ENCODE measurements around the gene S1PR4. TPM values are rescaled to one million over a fixed set of nuclear protein-coding genes. Genes with fewer than 3 reads are reported as not detected.

Gene S1PR4
- total and polyA plus RNA-seq, 2 of the 8 experiments (the other 6 are each of a cell fraction or from before 2014, with no cell fraction given) = not detected

GRCh38 chr19:3176715-3177501 is 1.7 kb upstream of the S1PR4 start (continued):
- no peak for TF ChIP-seq HDAC6 (IDR thresholded peaks at IDR 0.05; ENCODE audit: low read depth, low read length)
- no peak for TF ChIP-seq RXRA (IDR thresholded peaks at IDR 0.05; ENCODE audit: insufficient read depth, low read depth, low read length)
- TF ChIP-seq POU5F1 (IDR thresholded peaks at IDR 0.05; ENCODE audit: low read depth, low read length) = no peak
- TF ChIP-seq, protein P1, sequence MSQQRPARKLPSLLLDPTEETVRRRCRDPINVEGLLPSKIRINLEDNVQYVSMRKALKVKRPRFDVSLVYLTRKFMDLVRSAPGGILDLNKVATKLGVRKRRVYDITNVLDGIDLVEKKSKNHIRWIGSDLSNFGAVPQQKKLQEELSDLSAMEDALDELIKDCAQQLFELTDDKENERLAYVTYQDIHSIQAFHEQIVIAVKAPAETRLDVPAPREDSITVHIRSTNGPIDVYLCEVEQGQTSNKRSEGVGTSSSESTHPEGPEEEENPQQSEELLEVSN (IDR thresholded peaks at IDR 0.05) = no peak
